SU-DHL-6 (cell line): ENCODE results near the gene MAN1B1.

Experiments used
- H2AFZ ChIP-seq: fragments of 200-600 bp; sonication (generic); 2 replicates; pipeline ENCODE4 v1.6.1; 2014; ENCODE audit warnings: low read depth, mild to moderate bottlenecking, moderate library complexity, mixed read lengths, antibody characterized with exemption, low read length; ENCODE audit not compliant: severe bottlenecking
- H3F3A ChIP-seq: fragments of 200-600 bp; shearing (Covaris generic); 2 replicates; pipeline ENCODE4 v1.6.0; 2016; ENCODE audit warnings: antibody characterized with exemption, mild to moderate bottlenecking; ENCODE audit not compliant: insufficient read depth
- H3K27ac ChIP-seq: fragments of 200-600 bp; sonication (generic); 2 replicates; pipeline ENCODE4 v1.5.1; 2016; ENCODE audit warnings: low read depth, mild to moderate bottlenecking, low read length, moderate library complexity, mixed read lengths
- H3K27me3 ChIP-seq: fragments of 200-600 bp; sonication (generic), shearing (Covaris generic); 2 replicates; pipeline ENCODE4 v1.6.0; 2014; ENCODE audit warnings: mild to moderate bottlenecking, low read length
- H3K36me3 ChIP-seq: fragments of 200-600 bp; sonication (generic); 2 replicates; pipeline ENCODE4 v1.6.1; 2014; ENCODE audit warnings: mild to moderate bottlenecking, low read length, mixed read lengths
- H3K4me2 ChIP-seq: fragments of 300-600, 200-600 bp; shearing (Covaris generic), sonication (generic); 2 replicates; pipeline ENCODE4 v1.6.0; 2014; ENCODE audit warnings: low read length, low read depth, mild to moderate bottlenecking; ENCODE audit not compliant: poor library complexity, severe bottlenecking
- H3K4me3 ChIP-seq: fragments of 200-600 bp; sonication (generic); 2 replicates; pipeline ENCODE4 v1.5.1; 2014; ENCODE audit warnings: antibody characterized with exemption, low read length, mild to moderate bottlenecking, mixed read lengths; ENCODE audit not compliant: insufficient read depth, poor library complexity, severe bottlenecking
- H3K79me2 ChIP-seq: fragments of 200-600 bp; sonication (generic); 2 replicates; pipeline ENCODE4 v1.6.1; 2014; ENCODE audit warnings: mild to moderate bottlenecking, low read length, moderate library complexity; ENCODE audit not compliant: insufficient read depth
- H3K9ac ChIP-seq: fragments of 200-600 bp; sonication (generic); 2 replicates; pipeline ENCODE4 v1.7.0; 2014; ENCODE audit warnings: mild to moderate bottlenecking, low read length
- H3K9me2 ChIP-seq: fragments of 200-600 bp; sonication (generic); replicated peaks from 2 replicates; pipeline ENCODE4 v1.6.1; 2014; ENCODE audit warnings: low read length; ENCODE audit not compliant: insufficient read depth
- H3K9me3 ChIP-seq: fragments of 200-600 bp; sonication (generic); 2 replicates; pipeline ENCODE4 v1.6.1; 2014; ENCODE audit warnings: low read length, mixed read lengths; ENCODE audit not compliant: insufficient read depth
- H4K20me1 ChIP-seq: fragments of 200-600 bp; sonication (generic); 2 replicates; pipeline ENCODE4 v1.6.1; 2014; ENCODE audit warnings: low read depth, mild to moderate bottlenecking, antibody characterized with exemption, low read length, moderate library complexity, mixed read lengths
- EZH2phosphoT487 ChIP-seq: fragments of 200-600 bp; sonication (generic), shearing (Covaris generic); conservative IDR thresholded peaks from 2 replicates; pipeline ENCODE4 v1.6.1; 2018; ENCODE audit warnings: mild to moderate bottlenecking, antibody characterized with exemption, low read length, moderate library complexity, mixed read lengths
- TF ChIP-seq, protein P1 (sequence below): fragments of 200-600 bp; sonication (generic); IDR thresholded peaks from one replicate; pipeline ENCODE4 v1.5.1; 2017; ENCODE audit warnings: antibody characterized with exemption, mild to moderate bottlenecking, low read length, moderate library complexity; ENCODE audit not compliant: insufficient read depth, poor library complexity, severe bottlenecking

Gene MAN1B1

DNA sequence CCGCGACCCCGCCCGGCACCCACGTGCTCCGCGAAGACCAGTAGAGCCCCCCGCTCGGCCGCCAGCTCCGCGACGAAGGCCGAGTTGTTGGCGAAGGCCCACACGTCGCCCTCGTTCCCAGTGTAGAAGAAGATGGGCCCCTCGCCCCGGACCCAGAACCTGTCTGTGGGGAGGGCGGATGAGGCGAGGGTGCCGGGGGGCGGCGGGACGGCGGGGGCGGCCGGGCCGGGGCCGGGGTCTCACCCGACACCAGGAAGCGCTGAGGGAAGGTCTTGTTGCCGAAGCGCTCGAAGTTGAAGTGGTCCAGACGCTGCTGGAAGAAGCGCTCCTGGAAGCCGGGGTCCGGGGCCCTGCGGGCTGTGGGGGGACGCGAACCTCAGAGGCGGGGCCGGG lies 27.4 kb downstream of the MAN1B1 start:
- peak overlapping the region; percentile 61 for H3K4me2 ChIP-seq
- peak overlapping the region; percentile 45 for H3K4me3 ChIP-seq
- peak overlapping the region; percentile 57 for H3K9ac ChIP-seq
- H3K27me3 ChIP-seq = no peaks in the 10 kb centered on the region
- H3K27ac ChIP-seq = no peak overlapping the region
- no peaks in the 10 kb centered on the region for H3K79me2 ChIP-seq
- H4K20me1 ChIP-seq = no peaks in the 10 kb centered on the region
- no peaks in the 10 kb centered on the region for H3K36me3 ChIP-seq
- no peaks in the 10 kb centered on the region for H3F3A ChIP-seq
- no peaks in the 10 kb centered on the region for H3K9me3 ChIP-seq
- H2AFZ ChIP-seq = peak overlapping the region; percentile 76
- TF ChIP-seq, protein P1, sequence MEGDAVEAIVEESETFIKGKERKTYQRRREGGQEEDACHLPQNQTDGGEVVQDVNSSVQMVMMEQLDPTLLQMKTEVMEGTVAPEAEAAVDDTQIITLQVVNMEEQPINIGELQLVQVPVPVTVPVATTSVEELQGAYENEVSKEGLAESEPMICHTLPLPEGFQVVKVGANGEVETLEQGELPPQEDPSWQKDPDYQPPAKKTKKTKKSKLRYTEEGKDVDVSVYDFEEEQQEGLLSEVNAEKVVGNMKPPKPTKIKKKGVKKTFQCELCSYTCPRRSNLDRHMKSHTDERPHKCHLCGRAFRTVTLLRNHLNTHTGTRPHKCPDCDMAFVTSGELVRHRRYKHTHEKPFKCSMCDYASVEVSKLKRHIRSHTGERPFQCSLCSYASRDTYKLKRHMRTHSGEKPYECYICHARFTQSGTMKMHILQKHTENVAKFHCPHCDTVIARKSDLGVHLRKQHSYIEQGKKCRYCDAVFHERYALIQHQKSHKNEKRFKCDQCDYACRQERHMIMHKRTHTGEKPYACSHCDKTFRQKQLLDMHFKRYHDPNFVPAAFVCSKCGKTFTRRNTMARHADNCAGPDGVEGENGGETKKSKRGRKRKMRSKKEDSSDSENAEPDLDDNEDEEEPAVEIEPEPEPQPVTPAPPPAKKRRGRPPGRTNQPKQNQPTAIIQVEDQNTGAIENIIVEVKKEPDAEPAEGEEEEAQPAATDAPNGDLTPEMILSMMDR = no peak
- TF ChIP-seq EZH2phosphoT487 = no peak
- no peaks in the 10 kb centered on the region for H3K9me2 ChIP-seq

- no peaks in the 10 kb centered on the region for H3K9me3 ChIP-seq
- no peaks in the 10 kb centered on the region for H3K79me2 ChIP-seq
- H3K4me2 ChIP-seq = peak within 1 kb of the TSS; percentile 61
- H3F3A ChIP-seq = no peaks in the 10 kb centered on the region
- no peaks in the 10 kb centered on the region for H3K9me2 ChIP-seq
- H3K27me3 ChIP-seq = no peaks in the 10 kb centered on the region
- TF ChIP-seq, protein P1 = no peak
- TF ChIP-seq EZH2phosphoT487 = no peak
- H4K20me1 ChIP-seq = no peaks in the 10 kb centered on the region
- peak within 1 kb of the TSS; percentile 76 for H2AFZ ChIP-seq
- H3K36me3 ChIP-seq = no peaks in the 10 kb centered on the region
- H3K9ac ChIP-seq = peak within 1 kb of the TSS; percentile 57
- H3K4me3 ChIP-seq = peak within 1 kb of the TSS; percentile 45
- H3K27ac ChIP-seq = no peak within 1 kb of the TSS
Observed at GRCh38 chr9:137114613-137115393, 28.0 kb downstream of the MAN1B1 start, which contains the start of gene DPP7. DPP7 (minus strand) TSS chr9:137114733; CDS start chr9:137114713, 20 bp downstream.

DNA sequence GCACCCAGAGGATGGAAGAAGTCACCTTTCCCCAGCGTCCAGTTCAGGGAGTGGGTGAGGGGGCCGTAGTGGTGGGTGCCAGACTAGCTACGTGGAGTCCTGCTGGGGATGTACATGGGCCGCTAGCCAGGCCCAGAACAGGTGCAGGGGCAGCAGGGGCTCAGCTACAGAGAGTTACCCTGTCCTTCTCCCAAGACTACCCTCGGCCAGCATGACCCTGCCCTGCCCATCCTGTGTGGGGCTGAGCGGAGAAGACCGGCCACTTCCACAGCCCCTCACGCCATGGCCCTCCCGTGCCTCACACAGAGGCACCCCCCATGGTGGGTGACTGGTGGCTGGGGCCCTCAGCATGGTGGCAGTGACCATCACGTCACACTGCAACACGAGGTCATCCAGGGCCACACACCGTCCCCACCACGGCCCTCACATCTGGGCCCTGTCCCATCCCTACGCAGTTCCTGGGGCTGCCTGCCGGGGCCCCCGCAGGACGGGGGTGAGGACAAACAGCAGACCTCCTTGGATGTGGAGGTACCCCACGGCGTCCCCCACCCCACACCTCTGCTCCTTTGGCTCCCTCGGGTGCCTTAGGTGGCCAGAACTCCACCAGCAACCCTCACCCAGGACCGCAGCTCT lies 28.7 kb downstream of the MAN1B1 start:
- Histone ChIP-seq H2AFZ (no peak overlapping the region), H3K36me3 (no peaks in the 10 kb centered on the region), H4K20me1 (no peaks in the 10 kb centered on the region), H3K9me3 (no peaks in the 10 kb centered on the region), H3K4me3 (no peak overlapping the region), H3K27me3 (no peaks in the 10 kb centered on the region), H3K4me2 (peak overlapping the region; percentile 61), H3K27ac (no peak overlapping the region), H3K9me2 (no peaks in the 10 kb centered on the region), H3K9ac (peak overlapping the region; percentile 57; the same call in 1 of the 2 replicates), H3F3A (peaks cover 2% of the 10 kb centered on the region; the same call in 1 of the 2 replicates), H3K79me2 (no peaks in the 10 kb centered on the region)
- no peak for TF ChIP-seq EZH2phosphoT487
- TF ChIP-seq, protein P1 = no peak
